ENCODE results near the gene ACP7.

- TF ChIP-seq CTCF (IDR thresholded peaks at IDR 0.05; ENCODE audit: low read length) (no peak), EZH2phosphoT487 (IDR thresholded peaks at IDR 0.05; ENCODE audit: low read length) (no peak), EZH2 (optimal IDR thresholded peaks at IDR 0.05; ENCODE audit: low read depth, low read length) (no peak)
These were observed 41.6 kb downstream of the ACP7 start, which contains the start of gene PAK4 for GRCh38 chr19:39125554-39126311.
